Liver (tissue), 9 donors: ENCODE data around the gene GUCY2D. TPM values are rescaled to one million over a fixed set of nuclear protein-coding genes. Genes with fewer than 3 reads are reported as not detected.
A peak's percentile ranks its signal among the peaks of the same experiment; 100 is the strongest.

Experiments
- DNase-seq: peaks from one replicate; pipeline ENCODE4 v3.0.0-alpha.2; 2017; ENCODE audit warnings: low spot score
- H3K27ac ChIP-seq, 2 donors: one replicate each; pipeline ENCODE4 v1.7.0; 2013; ENCODE audit warnings: inconsistent platforms in 2 of 2, low read length in 2 of 2, control low read depth in 1 of 2, low read depth in 1 of 2, mild to moderate bottlenecking in 1 of 2
- H3K27me3 ChIP-seq, 4 donors: one replicate each; pipeline versions ENCODE4 v1.6.1 to v1.7.0; 2013; ENCODE audit warnings: low read length in 3 of 4, inconsistent platforms in 1 of 4, mild to moderate bottlenecking in 1 of 4, moderate library complexity in 1 of 4; ENCODE audit not compliant: control insufficient read depth in 4 of 4, insufficient read depth in 4 of 4
- H3K36me3 ChIP-seq, 4 donors: one replicate each; pipeline versions ENCODE4 v1.6.1 to v1.7.0; 2013; ENCODE audit warnings: low read length in 3 of 4, mild to moderate bottlenecking in 3 of 4, low read depth in 1 of 4, moderate library complexity in 1 of 4; ENCODE audit not compliant: control insufficient read depth in 4 of 4, insufficient read depth in 3 of 4
- H3K4me1 ChIP-seq, 4 donors: one replicate each; pipeline versions ENCODE4 v1.6.1 to v1.7.0; 2013; ENCODE audit warnings: low read length in 3 of 4, mild to moderate bottlenecking in 3 of 4, moderate library complexity in 1 of 4; ENCODE audit not compliant: control insufficient read depth in 4 of 4, insufficient read depth in 4 of 4
- H3K4me3 ChIP-seq, 3 donors: one replicate each; pipeline versions ENCODE4 v1.6.1 to v1.7.0; 2013; ENCODE audit warnings: low read length in 3 of 3, control low read depth in 1 of 3, low read depth in 1 of 3, mild to moderate bottlenecking in 1 of 3
- H3K9ac ChIP-seq, 2 donors: one replicate each; pipeline ENCODE4 v1.7.0; 2013; ENCODE audit warnings: low read length in 2 of 2, mild to moderate bottlenecking in 2 of 2, moderate library complexity in 2 of 2, control low read depth in 1 of 2, low read depth in 1 of 2
- H3K9me3 ChIP-seq, 4 donors: one replicate each; pipeline versions ENCODE4 v1.6.1 to v1.7.0; 2013; ENCODE audit warnings: low read length in 3 of 4; ENCODE audit not compliant: control insufficient read depth in 4 of 4
- FOXA2 ChIP-seq: IDR thresholded peaks from 2 replicates; pipeline ENCODE4 v1.6.1; 2016; ENCODE audit warnings: antibody characterized with exemption
- HNF4G ChIP-seq: IDR thresholded peaks from 2 replicates; pipeline ENCODE4 v1.6.1; 2016; ENCODE audit warnings: antibody characterized with exemption
- JUND ChIP-seq, 2 donors: IDR thresholded peaks; 2 replicates each; pipeline ENCODE4 v1.6.1; 2016; ENCODE audit warnings: antibody characterized with exemption in 2 of 2
- RAD21 ChIP-seq, 2 donors: IDR thresholded peaks; 2 replicates each; pipeline ENCODE4 v1.6.1; 2016; ENCODE audit warnings: antibody characterized with exemption in 2 of 2, mild to moderate bottlenecking in 2 of 2
- RXRA ChIP-seq, 2 donors: IDR thresholded peaks; 2 replicates each; pipeline ENCODE4 v1.6.1; 2017 to 2018; ENCODE audit warnings: antibody characterized with exemption in 2 of 2, mild to moderate bottlenecking in 1 of 2
- TAF1 ChIP-seq: conservative IDR thresholded peaks from 2 replicates; pipeline ENCODE4 v1.6.1; 2016; ENCODE audit warnings: antibody characterized with exemption, mild to moderate bottlenecking
- WGBS: extraction: QIAGEN DNeasy Blood & Tissue Kit; methylation state at CpG from one replicate; pipeline ENCODE4 v1.1.7; 2013; 5-methylcytosine and 5-hydroxymethylcytosine counted together
- polyA plus RNA-seq, 2 donors: library from polyadenylated mRNA; stranded (reverse) in 1 of 2; unstranded in 1 of 2; fragments of 200-250 nt in 1 of 2; fragments of >200 nt in 1 of 2; fragmentation: Nextera tagmentation in 1 of 2; extraction: Ambion mirVana in 1 of 2; gene quantifications; one replicate each; pipeline versions ENCODE4 v1.2.1 to v1.2.3, GENCODE V29; 2013 to 2015
- total RNA-seq, 2 donors: library from RNA; depleted of rRNA; stranded (reverse); fragments of >200 nt; gene quantifications; one replicate each; pipeline ENCODE4 v1.2.3, GENCODE V29; 2014
- TF ChIP-seq, protein P1 (sequence below): IDR thresholded peaks from 2 replicates; pipeline ENCODE4 v1.6.1; 2016; ENCODE audit warnings: antibody characterized with exemption, mild to moderate bottlenecking
- TF ChIP-seq, protein P2 (sequence below): fragments of 150-350 bp; IDR thresholded peaks from 2 replicates; pipeline ENCODE4 v1.5.1; 2017; ENCODE audit warnings: improper control_type of control experiment, low read depth, low read length; ENCODE audit not compliant: missing input control
- TF ChIP-seq, protein P3 (sequence below): IDR thresholded peaks from 2 replicates; pipeline ENCODE4 v1.6.1; 2016; ENCODE audit warnings: antibody characterized with exemption
- TF ChIP-seq, protein P4 (sequence below): IDR thresholded peaks from 2 replicates; pipeline ENCODE4 v1.6.1; 2016; ENCODE audit warnings: antibody characterized with exemption
- donor health status: healthy.
- donor health status: healthy.
- donor health status: healthy.
- donor health status: healthy.
- donor health status: healthy.

GUCY2D gene
- total and polyA plus RNA-seq, 4 donors: 0.09 to 0.14 TPM; not detected in 2

DNA sequence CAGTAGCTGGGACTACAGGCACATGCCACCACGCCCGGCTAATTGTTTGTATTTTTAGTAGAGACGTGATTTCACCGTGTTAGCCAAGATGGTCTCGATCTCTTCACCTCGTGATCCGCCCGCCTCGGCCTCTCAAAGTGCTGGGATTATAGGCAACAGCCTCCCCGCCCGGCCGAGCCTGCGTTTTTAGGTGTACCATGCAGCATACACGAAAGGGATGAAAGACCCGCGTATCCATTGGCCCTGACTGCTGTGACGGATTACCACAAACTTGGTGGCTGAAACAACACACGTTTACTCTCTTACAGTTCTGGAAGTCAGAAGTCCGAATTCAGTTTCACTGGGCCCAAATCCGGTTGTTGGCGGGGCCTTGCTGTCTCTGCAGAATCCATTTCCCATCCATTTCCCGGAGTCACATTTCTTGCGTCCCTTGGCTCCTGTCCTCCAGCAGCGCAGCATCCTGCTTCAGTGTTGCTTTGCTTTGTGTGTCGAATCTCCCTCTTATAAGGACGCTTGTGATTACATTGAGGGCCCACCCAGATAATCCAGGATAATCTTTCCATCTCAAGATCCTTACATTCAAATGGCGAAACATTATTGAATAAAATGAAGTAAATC lies 8.3 kb upstream of the GUCY2D start:
- DNase-seq: no peak
- peaks cover 0 to 11% (median 5%) of the 10 kb centered on the region in 4 donors for H3K4me1 ChIP-seq
- peaks cover 0 to 5% (median 0%) of the 10 kb centered on the region in 4 donors for H3K27me3 ChIP-seq
- H3K27ac ChIP-seq: no peak overlapping the region
- no peak overlapping the region for H3K9ac ChIP-seq
- no peaks in the 10 kb centered on the region for H3K9me3 ChIP-seq
- TF ChIP-seq, protein P1, sequence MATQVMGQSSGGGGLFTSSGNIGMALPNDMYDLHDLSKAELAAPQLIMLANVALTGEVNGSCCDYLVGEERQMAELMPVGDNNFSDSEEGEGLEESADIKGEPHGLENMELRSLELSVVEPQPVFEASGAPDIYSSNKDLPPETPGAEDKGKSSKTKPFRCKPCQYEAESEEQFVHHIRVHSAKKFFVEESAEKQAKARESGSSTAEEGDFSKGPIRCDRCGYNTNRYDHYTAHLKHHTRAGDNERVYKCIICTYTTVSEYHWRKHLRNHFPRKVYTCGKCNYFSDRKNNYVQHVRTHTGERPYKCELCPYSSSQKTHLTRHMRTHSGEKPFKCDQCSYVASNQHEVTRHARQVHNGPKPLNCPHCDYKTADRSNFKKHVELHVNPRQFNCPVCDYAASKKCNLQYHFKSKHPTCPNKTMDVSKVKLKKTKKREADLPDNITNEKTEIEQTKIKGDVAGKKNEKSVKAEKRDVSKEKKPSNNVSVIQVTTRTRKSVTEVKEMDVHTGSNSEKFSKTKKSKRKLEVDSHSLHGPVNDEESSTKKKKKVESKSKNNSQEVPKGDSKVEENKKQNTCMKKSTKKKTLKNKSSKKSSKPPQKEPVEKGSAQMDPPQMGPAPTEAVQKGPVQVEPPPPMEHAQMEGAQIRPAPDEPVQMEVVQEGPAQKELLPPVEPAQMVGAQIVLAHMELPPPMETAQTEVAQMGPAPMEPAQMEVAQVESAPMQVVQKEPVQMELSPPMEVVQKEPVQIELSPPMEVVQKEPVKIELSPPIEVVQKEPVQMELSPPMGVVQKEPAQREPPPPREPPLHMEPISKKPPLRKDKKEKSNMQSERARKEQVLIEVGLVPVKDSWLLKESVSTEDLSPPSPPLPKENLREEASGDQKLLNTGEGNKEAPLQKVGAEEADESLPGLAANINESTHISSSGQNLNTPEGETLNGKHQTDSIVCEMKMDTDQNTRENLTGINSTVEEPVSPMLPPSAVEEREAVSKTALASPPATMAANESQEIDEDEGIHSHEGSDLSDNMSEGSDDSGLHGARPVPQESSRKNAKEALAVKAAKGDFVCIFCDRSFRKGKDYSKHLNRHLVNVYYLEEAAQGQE: no peak
- TF ChIP-seq RAD21 (IDR thresholded peaks at IDR 0.05) (no peak), FOXA2 (no peak), RXRA (IDR thresholded peaks at IDR 0.05) (no peak), TAF1 (no peak), JUND (IDR thresholded peaks at IDR 0.05) (no peak), HNF4G (no peak)
- TF ChIP-seq, protein P2, sequence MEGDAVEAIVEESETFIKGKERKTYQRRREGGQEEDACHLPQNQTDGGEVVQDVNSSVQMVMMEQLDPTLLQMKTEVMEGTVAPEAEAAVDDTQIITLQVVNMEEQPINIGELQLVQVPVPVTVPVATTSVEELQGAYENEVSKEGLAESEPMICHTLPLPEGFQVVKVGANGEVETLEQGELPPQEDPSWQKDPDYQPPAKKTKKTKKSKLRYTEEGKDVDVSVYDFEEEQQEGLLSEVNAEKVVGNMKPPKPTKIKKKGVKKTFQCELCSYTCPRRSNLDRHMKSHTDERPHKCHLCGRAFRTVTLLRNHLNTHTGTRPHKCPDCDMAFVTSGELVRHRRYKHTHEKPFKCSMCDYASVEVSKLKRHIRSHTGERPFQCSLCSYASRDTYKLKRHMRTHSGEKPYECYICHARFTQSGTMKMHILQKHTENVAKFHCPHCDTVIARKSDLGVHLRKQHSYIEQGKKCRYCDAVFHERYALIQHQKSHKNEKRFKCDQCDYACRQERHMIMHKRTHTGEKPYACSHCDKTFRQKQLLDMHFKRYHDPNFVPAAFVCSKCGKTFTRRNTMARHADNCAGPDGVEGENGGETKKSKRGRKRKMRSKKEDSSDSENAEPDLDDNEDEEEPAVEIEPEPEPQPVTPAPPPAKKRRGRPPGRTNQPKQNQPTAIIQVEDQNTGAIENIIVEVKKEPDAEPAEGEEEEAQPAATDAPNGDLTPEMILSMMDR: no peak
- TF ChIP-seq, protein P3, sequence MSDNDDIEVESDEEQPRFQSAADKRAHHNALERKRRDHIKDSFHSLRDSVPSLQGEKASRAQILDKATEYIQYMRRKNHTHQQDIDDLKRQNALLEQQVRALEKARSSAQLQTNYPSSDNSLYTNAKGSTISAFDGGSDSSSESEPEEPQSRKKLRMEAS: no peak
- TF ChIP-seq, protein P4, sequence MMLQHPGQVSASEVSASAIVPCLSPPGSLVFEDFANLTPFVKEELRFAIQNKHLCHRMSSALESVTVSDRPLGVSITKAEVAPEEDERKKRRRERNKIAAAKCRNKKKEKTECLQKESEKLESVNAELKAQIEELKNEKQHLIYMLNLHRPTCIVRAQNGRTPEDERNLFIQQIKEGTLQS: no peak
- 83% methylated on average over 27 of the region's 27 CpGs for WGBS
- no peak overlapping the region for H3K4me3 ChIP-seq
- no peaks in the 10 kb centered on the region for H3K36me3 ChIP-seq

DNA sequence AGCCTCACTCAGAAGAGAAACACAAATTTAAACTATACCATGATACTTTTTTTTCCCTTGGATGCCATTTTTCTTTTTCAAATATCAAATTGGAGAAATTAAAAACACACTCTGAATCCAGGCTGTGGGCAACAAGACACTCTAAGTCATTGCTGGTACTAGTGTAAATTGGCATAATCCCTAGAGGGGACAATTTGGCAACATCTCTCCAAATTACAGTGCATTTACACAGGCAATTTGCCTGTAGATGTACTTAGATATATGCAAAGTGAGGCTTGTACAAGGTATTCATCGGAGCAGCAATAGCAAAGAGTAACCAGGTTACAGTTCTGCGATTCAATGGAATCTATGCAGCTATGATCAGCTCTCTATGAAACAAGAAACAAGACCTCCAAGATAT lies 6.7 kb upstream of the GUCY2D start:
- peaks cover 0 to 5% (median 1%) of the 10 kb centered on the region in 4 donors for H3K27me3 ChIP-seq
- WGBS: 95% methylated on average over 2 of the region's 2 CpGs
- no peak for TF ChIP-seq HNF4G

DNA sequence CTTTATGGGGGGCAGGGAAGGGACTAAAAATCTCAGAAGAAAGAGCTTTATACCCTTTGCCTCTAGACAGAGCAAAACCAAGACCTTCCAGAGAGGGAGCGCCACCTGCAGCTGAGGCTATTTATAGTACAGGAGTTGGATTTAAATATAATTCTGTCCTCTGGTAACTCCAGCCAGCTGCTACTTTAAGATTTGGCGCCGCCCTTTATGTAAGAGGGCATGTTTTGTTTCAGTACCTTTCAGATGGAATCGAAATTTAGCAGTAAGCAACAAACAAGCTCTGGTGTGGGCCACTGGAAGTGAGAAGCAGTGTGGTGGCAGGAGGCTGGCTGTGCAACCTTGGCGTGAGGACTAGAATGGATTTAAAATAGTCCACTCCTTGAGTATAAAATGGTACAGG lies 5.2 kb upstream of the GUCY2D start:
- Histone ChIP-seq H3K4me3 (no peak overlapping the region), H3K9me3 (no peaks in the 10 kb centered on the region), H3K4me1 (peaks cover 0 to 4% (median 3%) of the 10 kb centered on the region in 4 donors), H3K27ac (no peak overlapping the region), H3K9ac (no peak overlapping the region), H3K27me3 (peaks cover 0 to 8% (median 3%) of the 10 kb centered on the region in 4 donors), H3K36me3 (no peaks in the 10 kb centered on the region)
- TF ChIP-seq, protein P4: no peak
- TF ChIP-seq RAD21 (IDR thresholded peaks at IDR 0.05): peak in 1 of 2 donors; percentile 28
- no peak for DNase-seq
- WGBS: 38% methylated on average over 5 of the region's 5 CpGs

More for the DNA sequence above, 6.7 kb upstream of the GUCY2D start:
- DNase-seq: no peak
- H3K4me3 ChIP-seq: no peak overlapping the region
- H3K27ac ChIP-seq: no peak overlapping the region
- no peak overlapping the region for H3K9ac ChIP-seq
- H3K4me1 ChIP-seq: no peaks in the 10 kb centered on the region
- no peaks in the 10 kb centered on the region for H3K9me3 ChIP-seq
- H3K36me3 ChIP-seq: no peaks in the 10 kb centered on the region
